K562 (cell line): ENCODE data around the gene ASGR1. TPM values are rescaled to one million over a fixed set of nuclear protein-coding genes. Genes with fewer than 3 reads are reported as not detected.

Source experiments
- ATAC-seq: fragments of 200-7000 bp; cut with Tn5 transposase; 3 replicates; pipeline ENCODE4 v1.9.1; 2020; ENCODE audit warnings: moderate library complexity
- BruUV-seq: library from RNA; stranded (reverse); fragments of 400-500 nt; replicated peaks from 2 replicates; lab custom pipeline; 2021; lab: Mats Ljungman, UMichigan
- CTCF ChIA-PET: fragments of 300-600 bp; formaldehyde crosslinking; extraction: SDS; loops from one replicate; lab custom pipeline; 2021; ENCODE audit warnings: low intra/inter-chr PET ratio; lab: Yijun Ruan, JAX
- POLR2A ChIA-PET: fragments of 300-600, 350-650 bp; sonication (Branson Sonifier 250); formaldehyde crosslinking; extraction: SDS; loops from one replicate; lab custom pipeline; 2021; ENCODE audit warnings: antibody characterized with exemption, inconsistent platforms; lab: Yijun Ruan, JAX
- DNase-seq, 4 experiments: peaks; one replicate each; pipeline versions ENCODE4 v3.0.0 to v3.0.0-alpha.2; 2011 to 2018; ENCODE audit warnings: low spot score in 3 of 4, mixed read lengths in 3 of 4; ENCODE audit errors: extremely low read depth in 1 of 4
- FAIRE-seq: peaks from 2 replicates; lab custom pipeline; 2011; peaks lifted over from hg19 to GRCh38; lab: Jason Lieb, UNC
- H2AFZ ChIP-seq: 2 replicates; pipeline ENCODE4 v1.6.0; 2011; ENCODE audit warnings: low read depth, low read length, control low read depth, inconsistent platforms
- H3K27ac ChIP-seq: fragments of 200-600 bp; 3 replicates; pipeline ENCODE4 v1.8.0; 2011; ENCODE audit warnings: low read depth, mild to moderate bottlenecking, control low read depth, inconsistent platforms, low read length, moderate library complexity, mixed read lengths; ENCODE audit errors: extremely low read depth
- H3K27me3 ChIP-seq, 2 experiments: fragments of 300-600 bp in 1 of 2; 2 replicates in 1 of 2; 3 replicates in 1 of 2; pipeline versions ENCODE4 v1.6.0 to v1.8.0; 2011; ENCODE audit warnings: inconsistent platforms in 2 of 2, low read length in 2 of 2, mild to moderate bottlenecking in 1 of 2, mixed read lengths in 1 of 2, moderate library complexity in 1 of 2; ENCODE audit not compliant: control insufficient read depth in 2 of 2, insufficient read depth in 2 of 2
- H3K36me3 ChIP-seq: fragments of 300-600 bp; 3 replicates; pipeline ENCODE4 v1.8.0; 2011; ENCODE audit warnings: mild to moderate bottlenecking, low read length, inconsistent platforms; ENCODE audit not compliant: control insufficient read depth, insufficient read depth
- H3K4me1 ChIP-seq, 2 experiments: fragments of 200-600 bp in 1 of 2; replicated peaks in 1 of 2; 2 replicates in 1 of 2; 3 replicates in 1 of 2; pipeline versions ENCODE4 v1.5.1 to v1.8.0; 2011; ENCODE audit warnings: inconsistent platforms in 2 of 2, low read length in 2 of 2, mild to moderate bottlenecking in 1 of 2, mixed read lengths in 1 of 2, moderate library complexity in 1 of 2; ENCODE audit not compliant: control insufficient read depth in 2 of 2, insufficient read depth in 2 of 2
- H3K4me2 ChIP-seq: 2 replicates; pipeline ENCODE4 v1.6.1; 2011; ENCODE audit warnings: low read length, control low read depth, inconsistent platforms, mixed read lengths; ENCODE audit not compliant: insufficient read depth
- H3K4me3 ChIP-seq: fragments of 200-600 bp; sonication (generic), shearing (Covaris generic); 2 replicates; pipeline ENCODE4 v1.5.1; 2016; ENCODE audit warnings: control low read depth, inconsistent platforms
- H3K79me2 ChIP-seq: fragments of 200-600 bp; 3 replicates; pipeline ENCODE4 v1.8.0; 2011; ENCODE audit warnings: low read length, inconsistent platforms; ENCODE audit not compliant: control insufficient read depth, insufficient read depth
- H3K9ac ChIP-seq, 2 experiments: 2 replicates each; pipeline versions ENCODE4 v1.6.0 to v1.6.1; 2011; ENCODE audit warnings: low read depth in 2 of 2, low read length in 2 of 2, control low read depth in 1 of 2, inconsistent platforms in 1 of 2, mild to moderate bottlenecking in 1 of 2, mixed read lengths in 1 of 2; ENCODE audit not compliant: insufficient read depth in 1 of 2
- H3K9me1 ChIP-seq: one replicate; pipeline ENCODE4 v1.6.0; 2011; ENCODE audit warnings: inconsistent platforms, mild to moderate bottlenecking, low read length, moderate library complexity; ENCODE audit not compliant: control insufficient read depth, insufficient read depth
- H3K9me3 ChIP-seq: replicated peaks from 2 replicates; pipeline ENCODE4 v1.5.1; 2011; ENCODE audit warnings: low read depth, low read length, inconsistent platforms; ENCODE audit not compliant: control insufficient read depth, insufficient read depth
- H4K20me1 ChIP-seq: replicated peaks from 2 replicates; pipeline ENCODE4 v1.6.1; 2011; ENCODE audit warnings: low read length, inconsistent platforms, mixed read lengths; ENCODE audit not compliant: control insufficient read depth, insufficient read depth
- ATF1 ChIP-seq, 2 experiments: fragments of 450-650 bp in 1 of 2; IDR thresholded peaks; 2 replicates each; pipeline ENCODE4 v1.6.1; 2016; ENCODE audit warnings: missing compliant biosample characterization in 1 of 2, missing genetic modification characterization in 1 of 2
- DPF2 ChIP-seq: fragments of 450-650 bp; IDR thresholded peaks from 2 replicates; pipeline ENCODE4 v1.6.1; 2016
- HDAC6 ChIP-seq: IDR thresholded peaks from 2 replicates; pipeline ENCODE4 v1.6.1; 2012; ENCODE audit warnings: low read depth, mild to moderate bottlenecking, control low read depth, inconsistent platforms, low read length, moderate library complexity
- MAFK ChIP-seq: IDR thresholded peaks from 2 replicates; pipeline ENCODE4 v1.6.1; 2011; ENCODE audit warnings: low read length, improper control_type of control experiment
- MAZ ChIP-seq, 2 experiments: fragments of 450-650 bp in 1 of 2; sonication (generic) in 1 of 2; formaldehyde crosslinking; IDR thresholded peaks in 1 of 2; conservative IDR thresholded peaks in 1 of 2; 2 replicates each; pipeline versions ENCODE4 v1.4.0 to v1.5.0; 2020; ENCODE audit warnings: mild to moderate bottlenecking in 1 of 2, missing genetic modification reagents in 1 of 2
- MYNN ChIP-seq, 2 experiments: sonication (generic); formaldehyde crosslinking in 1 of 2; IDR thresholded peaks; 2 replicates each; pipeline versions ENCODE4 v1.5.0 to v1.6.1; 2016 to 2020; ENCODE audit warnings: antibody characterized with exemption in 1 of 2, missing genetic modification reagents in 1 of 2
- NRF1 ChIP-seq, 2 experiments: fragments of 450-650 bp; IDR thresholded peaks in 1 of 2; conservative IDR thresholded peaks in 1 of 2; 2 replicates each; pipeline ENCODE4 v1.6.1; 2014; ENCODE audit warnings: mild to moderate bottlenecking in 2 of 2
- POLR2AphosphoS5 ChIP-seq: IDR thresholded peaks from 2 replicates; pipeline ENCODE4 v1.6.1; 2011; ENCODE audit warnings: mild to moderate bottlenecking, low read depth, low read length, moderate library complexity; ENCODE audit not compliant: control insufficient read depth, insufficient read depth
- RFX1 ChIP-seq: fragments of 450-650 bp; IDR thresholded peaks from 2 replicates; pipeline ENCODE4 v1.6.1; 2016; ENCODE audit warnings: mild to moderate bottlenecking, moderate library complexity
- SMAD4 ChIP-seq: fragments of 250-450 bp; sonication (Bioruptor Pico); conservative IDR thresholded peaks from 2 replicates; pipeline ENCODE4 v1.8.0; 2021; ENCODE audit warnings: inconsistent platforms, mild to moderate bottlenecking, moderate library complexity
- TAF7 ChIP-seq: fragments of 450-650 bp; IDR thresholded peaks from 2 replicates; pipeline ENCODE4 v1.6.1; 2016; ENCODE audit warnings: missing genetic modification characterization, missing compliant biosample characterization
- ZNF324 ChIP-seq: fragments of 250-450 bp; sonication (Bioruptor Pico); IDR thresholded peaks from 2 replicates; pipeline ENCODE4 v1.4.0; 2020; ENCODE audit warnings: mild to moderate bottlenecking
- ZNF707 ChIP-seq: fragments of 250-450 bp; sonication (Bioruptor Pico); conservative IDR thresholded peaks from 2 replicates; pipeline ENCODE4 v1.8.0; 2022; ENCODE audit warnings: inconsistent platforms, mild to moderate bottlenecking, moderate library complexity
- WGBS: fragments of 100-300 bp; shearing (Covaris generic); methylation state at CpG from one replicate; pipeline ENCODE4 v1.1.6; 2016; ENCODE audit warnings: low coverage, mixed read lengths; ENCODE audit not compliant: insufficient coverage; ENCODE audit errors: missing lambda C conversion rate; 5-methylcytosine and 5-hydroxymethylcytosine counted together
- in situ Hi-C: fragments of 300-500 bp; cut with MboI; formaldehyde crosslinking; loops from 4 replicates; pipeline ENCODE4 v1.15.0; 2018; ENCODE audit warnings: inconsistent platforms, mixed read lengths
- intact Hi-C: fragments of 100-400 bp; cut with micrococcal nuclease; formaldehyde crosslinking; loops from 2 replicates; pipeline ENCODE4 v1.14.2; 2022
- polyA plus RNA-seq, 8 experiments: library from polyadenylated mRNA; depleted of rRNA in 4 of 8; stranded (reverse) in 5 of 8; unstranded in 3 of 8; fragments of >200 nt; fragmentation: Nextera tagmentation in 2 of 8; fragmentation: Illumina TruSeq in 1 of 8; extraction: Ambion mirVana in 2 of 8; extraction: Trizol in 1 of 8; gene quantifications; 2 replicates each; pipeline versions ENCODE4 v1.2.1 to v1.2.3, GENCODE V29; 2011 to 2014; ENCODE audit warnings: inconsistent platforms in 1 of 8, missing spikeins in 1 of 8
- total RNA-seq, 7 experiments: library from RNA; depleted of rRNA in 6 of 7; stranded (reverse); fragments of >200 nt in 6 of 7; fragmentation: Illumina TruSeq in 2 of 7; extraction: Trizol in 2 of 7; gene quantifications; 2 replicates each; pipeline versions ENCODE4 v1.2.1 to v1.2.3, GENCODE V29; 2011 to 2021; ENCODE audit warnings: low replicate concordance in 1 of 7
- TF ChIP-seq, protein P1 (sequence below): fragments of 200-800 bp; sonication (Bioruptor generic); IDR thresholded peaks from 2 replicates; pipeline ENCODE4 v1.6.1; 2017; ENCODE audit warnings: missing genetic modification characterization, missing compliant biosample characterization
- TF ChIP-seq, protein P2 (sequence below): sonication (generic); formaldehyde crosslinking; IDR thresholded peaks from 2 replicates; pipeline ENCODE4 v1.8.0; 2022; ENCODE audit warnings: mild to moderate bottlenecking, missing genetic modification reagents

Gene ASGR1
- total and polyA plus RNA-seq, 9 of the 15 experiments (the other 6 are each of a cell fraction or from before 2014, with no cell fraction given): 0.11 to 1.0 (median 0.64) TPM; not detected in 2

DNA sequence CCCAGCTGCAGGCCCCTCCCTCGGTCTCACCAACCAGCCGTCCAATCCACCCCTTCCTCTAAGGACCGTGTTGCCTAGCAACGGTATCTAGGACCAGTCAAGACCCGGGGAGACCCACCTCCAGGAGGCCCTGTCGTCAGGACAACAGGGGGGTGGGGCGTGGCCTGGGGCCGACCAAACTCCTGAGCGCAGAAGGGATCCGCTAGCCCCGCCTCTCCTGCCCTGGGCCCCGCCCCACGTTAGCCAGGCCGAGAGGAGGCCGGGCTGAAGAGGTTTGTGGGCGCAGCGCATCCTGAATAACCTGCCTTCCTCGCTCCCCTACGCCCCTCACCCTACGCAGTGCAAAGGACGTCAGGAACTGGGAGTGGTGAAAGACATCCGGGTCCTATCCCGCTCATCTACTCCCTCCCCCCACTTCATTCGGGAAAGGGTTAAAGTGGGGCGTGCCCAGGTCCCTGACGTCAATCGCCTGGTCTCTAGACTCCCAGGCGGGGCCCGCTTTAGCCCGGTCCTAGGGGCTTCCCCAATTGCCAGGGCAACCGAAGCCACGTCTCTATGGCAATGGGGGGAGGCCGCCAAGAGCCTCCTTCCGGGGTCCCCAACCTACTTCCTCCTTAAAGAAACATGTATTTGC, 25.8 kb upstream of the ASGR1 start (continued):
- TF ChIP-seq MAFK: no peak
- no peak for TF ChIP-seq ATF1 (CRISPR knock-in tag; IDR thresholded peaks at IDR 0.05)
- TF ChIP-seq ATF1 (tag; IDR thresholded peaks at IDR 0.05): peak; percentile 85
- peak; percentile 45; the same call in 1 of the 2 replicates for TF ChIP-seq MYNN (IDR thresholded peaks at IDR 0.05)
- no peak for TF ChIP-seq MYNN (CRISPR knock-in tag; IDR thresholded peaks at IDR 0.05)
- no peak for TF ChIP-seq ZNF324
- TF ChIP-seq, protein P1, sequence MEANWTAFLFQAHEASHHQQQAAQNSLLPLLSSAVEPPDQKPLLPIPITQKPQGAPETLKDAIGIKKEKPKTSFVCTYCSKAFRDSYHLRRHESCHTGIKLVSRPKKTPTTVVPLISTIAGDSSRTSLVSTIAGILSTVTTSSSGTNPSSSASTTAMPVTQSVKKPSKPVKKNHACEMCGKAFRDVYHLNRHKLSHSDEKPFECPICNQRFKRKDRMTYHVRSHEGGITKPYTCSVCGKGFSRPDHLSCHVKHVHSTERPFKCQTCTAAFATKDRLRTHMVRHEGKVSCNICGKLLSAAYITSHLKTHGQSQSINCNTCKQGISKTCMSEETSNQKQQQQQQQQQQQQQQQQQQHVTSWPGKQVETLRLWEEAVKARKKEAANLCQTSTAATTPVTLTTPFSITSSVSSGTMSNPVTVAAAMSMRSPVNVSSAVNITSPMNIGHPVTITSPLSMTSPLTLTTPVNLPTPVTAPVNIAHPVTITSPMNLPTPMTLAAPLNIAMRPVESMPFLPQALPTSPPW: peak; percentile 70
- TF ChIP-seq DPF2: 0 out of 2 replicates have a peak, but pooled peaks have one; percentile 27
- TF ChIP-seq MAZ (CRISPR knock-in tag; conservative IDR thresholded peaks at IDR 0.05 in 1 of 2, IDR thresholded peaks at IDR 0.05 in 1 of 2): peak in 1 of 2 experiments; percentile 62; a peak in 1 of 4 replicates
- TF ChIP-seq RFX1: peak; percentile 99
- peak; percentile 42 to 53; a peak in 3 of 4 replicates for TF ChIP-seq NRF1 (conservative IDR thresholded peaks at IDR 0.05 in 1 of 2, IDR thresholded peaks at IDR 0.05 in 1 of 2)

DNA sequence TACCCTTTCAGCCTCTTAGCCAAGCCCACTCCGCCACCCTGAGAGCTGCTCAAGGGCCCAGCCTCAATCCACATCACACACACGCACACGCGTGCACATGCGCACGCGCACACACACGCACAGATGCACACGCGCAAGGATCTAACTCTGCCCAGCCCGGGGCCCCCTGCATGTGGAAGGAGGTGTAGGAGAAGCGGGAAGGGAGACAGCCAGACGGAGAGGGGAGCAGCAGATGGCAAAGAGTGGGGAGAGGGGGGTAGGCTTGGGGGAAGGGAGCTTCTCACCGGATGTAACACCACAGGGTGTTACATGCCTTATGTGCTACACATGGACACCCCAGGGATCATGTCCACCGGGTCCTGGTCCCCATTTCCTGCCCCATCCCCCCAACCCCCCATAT, 25.2 kb upstream of the ASGR1 start:
- intact Hi-C loops: no loop called here
- Histone ChIP-seq H3K4me1 (peaks cover 7 to 32% of the 10 kb centered on the region in 2 experiments; a peak in 4 of 5 replicates), H3K36me3 (peaks cover 21% of the 10 kb centered on the region; the same call in 2 of the 3 replicates), H3K27ac (no peak overlapping the region), H3K4me2 (no peak overlapping the region), H4K20me1 (0 out of 2 replicates have a peak, but pooled peaks cover 3% of the 10 kb centered on the region), H3K4me3 (no peak overlapping the region), H3K27me3 (no peaks in the 10 kb centered on the region), H3K9ac (no peak overlapping the region), H3K9me3 (no peaks in the 10 kb centered on the region), H3K9me1 (no peaks in the 10 kb centered on the region), H3K79me2 (no peaks in the 10 kb centered on the region), H2AFZ (no peak overlapping the region)
- no TSS peak for BruUV-seq
- no peak for FAIRE-seq
- in situ Hi-C loops: no loop called here
- CTCF ChIA-PET: no interaction called here
- POLR2A ChIA-PET: no interaction called here
- no peak for ATAC-seq
- WGBS: 91% methylated on average over 7 of the region's 15 CpGs
- TF ChIP-seq SMAD4 (CRISPR knock-in tag) (no peak), POLR2AphosphoS5 (no peak), TAF7 (tag) (no peak), HDAC6 (no peak), ZNF707 (CRISPR knock-in tag) (no peak)
- TF ChIP-seq, protein P2, sequence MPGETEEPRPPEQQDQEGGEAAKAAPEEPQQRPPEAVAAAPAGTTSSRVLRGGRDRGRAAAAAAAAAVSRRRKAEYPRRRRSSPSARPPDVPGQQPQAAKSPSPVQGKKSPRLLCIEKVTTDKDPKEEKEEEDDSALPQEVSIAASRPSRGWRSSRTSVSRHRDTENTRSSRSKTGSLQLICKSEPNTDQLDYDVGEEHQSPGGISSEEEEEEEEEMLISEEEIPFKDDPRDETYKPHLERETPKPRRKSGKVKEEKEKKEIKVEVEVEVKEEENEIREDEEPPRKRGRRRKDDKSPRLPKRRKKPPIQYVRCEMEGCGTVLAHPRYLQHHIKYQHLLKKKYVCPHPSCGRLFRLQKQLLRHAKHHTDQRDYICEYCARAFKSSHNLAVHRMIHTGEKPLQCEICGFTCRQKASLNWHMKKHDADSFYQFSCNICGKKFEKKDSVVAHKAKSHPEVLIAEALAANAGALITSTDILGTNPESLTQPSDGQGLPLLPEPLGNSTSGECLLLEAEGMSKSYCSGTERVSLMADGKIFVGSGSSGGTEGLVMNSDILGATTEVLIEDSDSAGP (CRISPR knock-in tag): no peak
- DNase-seq: no peak
